Erythroblast (primary cell): ENCODE results near the gene FRRS1.

ENCODE experiments used
- GATA1 ChIP-seq: IDR thresholded peaks from 2 replicates; pipeline ENCODE4 v1.6.1; 2011; ENCODE audit warnings: low read depth, mild to moderate bottlenecking, control low read depth, low read length, moderate library complexity
- POLR2A ChIP-seq: IDR thresholded peaks from 2 replicates; pipeline ENCODE4 v1.6.1; 2011; ENCODE audit warnings: mild to moderate bottlenecking, low read length

- TF ChIP-seq POLR2A (no peak), GATA1 (no peak)
These were observed 8.3 kb downstream of the FRRS1 start for GRCh38 chr1:99758073-99758511.
